HFF-Myc (cell line): ENCODE measurements around the gene SLC35F4.

Source experiments
- DNase-seq: peaks from one replicate; pipeline ENCODE4 v3.0.0-alpha.2; 2011; ENCODE audit warnings: low read depth; ENCODE audit errors: extremely low read depth
- H3K4me3 ChIP-seq: replicated peaks from 2 replicates; pipeline ENCODE4 v1.5.1; 2011; ENCODE audit warnings: low read depth, mild to moderate bottlenecking, control low read depth, low read length
- TF ChIP-seq, protein P1 (sequence below): IDR thresholded peaks from 2 replicates; pipeline ENCODE4 v1.5.1; 2012; ENCODE audit warnings: mild to moderate bottlenecking, low read depth, low read length, control low read depth; ENCODE audit errors: missing control alignments

Gene SLC35F4

DNA sequence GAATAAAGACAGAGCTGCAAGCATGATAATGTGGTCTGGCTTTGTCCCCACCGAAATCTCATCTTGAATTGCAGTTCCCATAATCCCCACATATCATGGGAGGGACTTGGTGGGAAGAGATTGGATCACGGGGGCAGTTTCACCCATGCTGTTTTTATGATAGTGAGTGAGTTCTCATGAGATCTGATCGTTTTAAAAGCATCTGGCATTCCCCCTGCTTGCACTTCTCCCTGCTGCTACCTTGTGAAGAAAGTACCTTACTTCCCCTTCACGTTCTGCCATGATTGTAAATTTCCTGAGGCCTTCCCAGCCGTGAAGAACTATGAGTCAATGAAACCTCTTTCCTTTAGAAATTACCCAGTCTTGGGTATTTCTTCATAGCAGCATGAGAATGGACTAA lies 158.7 kb downstream of the SLC35F4 start:
- H3K4me3 ChIP-seq = no peak overlapping the region
- DNase-seq = no peak
- TF ChIP-seq, protein P1, sequence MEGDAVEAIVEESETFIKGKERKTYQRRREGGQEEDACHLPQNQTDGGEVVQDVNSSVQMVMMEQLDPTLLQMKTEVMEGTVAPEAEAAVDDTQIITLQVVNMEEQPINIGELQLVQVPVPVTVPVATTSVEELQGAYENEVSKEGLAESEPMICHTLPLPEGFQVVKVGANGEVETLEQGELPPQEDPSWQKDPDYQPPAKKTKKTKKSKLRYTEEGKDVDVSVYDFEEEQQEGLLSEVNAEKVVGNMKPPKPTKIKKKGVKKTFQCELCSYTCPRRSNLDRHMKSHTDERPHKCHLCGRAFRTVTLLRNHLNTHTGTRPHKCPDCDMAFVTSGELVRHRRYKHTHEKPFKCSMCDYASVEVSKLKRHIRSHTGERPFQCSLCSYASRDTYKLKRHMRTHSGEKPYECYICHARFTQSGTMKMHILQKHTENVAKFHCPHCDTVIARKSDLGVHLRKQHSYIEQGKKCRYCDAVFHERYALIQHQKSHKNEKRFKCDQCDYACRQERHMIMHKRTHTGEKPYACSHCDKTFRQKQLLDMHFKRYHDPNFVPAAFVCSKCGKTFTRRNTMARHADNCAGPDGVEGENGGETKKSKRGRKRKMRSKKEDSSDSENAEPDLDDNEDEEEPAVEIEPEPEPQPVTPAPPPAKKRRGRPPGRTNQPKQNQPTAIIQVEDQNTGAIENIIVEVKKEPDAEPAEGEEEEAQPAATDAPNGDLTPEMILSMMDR = no peak

DNA sequence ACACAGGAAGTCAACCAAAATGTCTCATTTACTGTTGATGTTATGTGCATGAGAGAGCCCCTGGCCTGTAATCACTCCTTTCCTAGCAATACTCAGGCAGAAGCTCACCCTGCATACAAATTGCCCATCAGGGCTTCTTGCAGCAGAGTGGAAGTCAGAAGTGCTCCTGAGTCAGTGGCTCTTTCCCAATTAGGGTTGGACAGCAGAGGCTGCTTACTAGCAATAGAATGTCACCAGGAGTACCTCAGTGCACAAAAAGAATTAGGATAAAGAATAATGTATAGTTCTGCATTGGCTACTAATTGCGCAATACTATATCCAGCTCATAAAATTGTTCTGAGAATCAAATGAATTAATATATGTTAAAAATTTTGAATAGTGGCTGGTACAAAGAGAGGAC lies 161.1 kb downstream of the SLC35F4 start:
- no peak overlapping the region for H3K4me3 ChIP-seq
- TF ChIP-seq, protein P1 = no peak
- no peak for DNase-seq

DNA sequence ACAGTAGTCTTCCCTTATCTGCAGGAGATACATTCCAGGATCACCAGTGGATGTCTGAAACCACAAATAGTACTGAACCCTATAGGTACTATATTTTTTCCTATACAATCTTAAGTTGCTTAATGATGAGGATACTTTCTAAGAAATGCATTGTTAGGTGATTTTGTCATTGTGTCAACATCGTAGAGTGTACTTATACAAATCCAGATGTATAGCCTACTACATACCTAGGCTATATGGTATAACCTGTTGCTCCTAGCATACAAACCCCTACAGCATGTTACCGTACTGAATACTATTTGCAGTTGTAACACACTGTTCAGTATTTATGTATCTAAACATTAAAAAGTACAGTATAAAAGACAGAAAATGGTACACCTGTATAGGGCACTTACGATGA lies 165.9 kb downstream of the SLC35F4 start:
- no peak overlapping the region for H3K4me3 ChIP-seq
- TF ChIP-seq, protein P1 = no peak
- no peak for DNase-seq

DNA sequence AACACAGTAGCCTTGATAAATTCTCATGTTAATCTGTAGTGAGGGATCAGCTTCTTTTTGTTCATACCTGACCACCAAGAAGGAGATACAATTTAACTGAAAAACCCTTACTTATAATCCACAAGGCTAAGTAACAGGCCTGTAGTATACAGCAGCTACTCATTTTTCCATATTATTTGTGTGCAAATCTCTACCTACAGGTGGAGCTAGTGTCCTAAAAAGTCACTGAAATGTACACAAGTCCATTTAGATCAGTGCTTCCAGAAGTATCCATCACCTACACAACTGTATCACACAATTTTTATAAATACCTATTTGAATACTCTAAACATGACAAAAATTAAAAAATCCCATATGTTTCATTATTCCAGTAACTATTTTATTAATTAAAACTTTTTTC lies 173.2 kb downstream of the SLC35F4 start:
- no peak overlapping the region for H3K4me3 ChIP-seq
- TF ChIP-seq, protein P1 = peak; percentile 37
- DNase-seq = peak; percentile 22

DNA sequence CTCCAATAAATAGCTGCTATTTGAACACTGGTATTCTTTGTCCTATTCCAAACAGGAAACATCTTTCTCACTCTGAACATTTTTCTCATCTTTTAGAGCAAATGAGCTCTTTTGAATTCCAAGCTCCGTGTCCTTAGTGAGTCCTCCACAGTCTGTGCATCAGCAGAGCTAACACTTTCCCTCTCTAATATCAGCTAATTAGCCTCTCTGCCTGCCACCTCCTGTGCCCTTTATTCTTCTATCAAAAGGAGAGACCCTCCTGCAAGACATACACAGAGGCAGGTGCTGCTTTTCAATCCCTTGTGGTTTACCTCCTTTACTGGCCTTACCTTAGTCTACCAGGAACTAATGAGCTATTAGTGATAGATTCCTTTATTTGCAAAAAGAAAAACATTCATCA lies 178.5 kb downstream of the SLC35F4 start:
- DNase-seq = no peak
- no peak overlapping the region for H3K4me3 ChIP-seq
- TF ChIP-seq, protein P1 = no peak

DNA sequence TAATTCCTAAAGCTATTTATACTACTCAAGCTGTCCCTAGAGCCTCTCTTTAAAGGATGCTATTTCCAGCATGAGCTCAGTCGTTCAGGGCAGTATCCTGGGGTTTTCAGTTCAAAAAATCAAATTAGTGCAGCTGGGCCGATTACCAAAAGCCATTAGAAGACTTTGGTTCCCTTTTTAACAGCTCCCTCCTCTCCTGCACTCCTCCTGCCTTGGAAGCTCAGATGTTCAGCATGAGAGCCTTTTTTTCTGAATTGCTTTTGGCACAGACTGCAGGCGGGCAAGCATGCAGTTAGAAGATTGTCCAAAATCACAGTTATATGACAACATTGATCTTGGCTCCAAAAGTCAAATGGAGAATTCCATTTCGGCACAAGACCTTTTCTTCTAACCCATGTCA lies 179.6 kb downstream of the SLC35F4 start:
- no peak for DNase-seq

DNA sequence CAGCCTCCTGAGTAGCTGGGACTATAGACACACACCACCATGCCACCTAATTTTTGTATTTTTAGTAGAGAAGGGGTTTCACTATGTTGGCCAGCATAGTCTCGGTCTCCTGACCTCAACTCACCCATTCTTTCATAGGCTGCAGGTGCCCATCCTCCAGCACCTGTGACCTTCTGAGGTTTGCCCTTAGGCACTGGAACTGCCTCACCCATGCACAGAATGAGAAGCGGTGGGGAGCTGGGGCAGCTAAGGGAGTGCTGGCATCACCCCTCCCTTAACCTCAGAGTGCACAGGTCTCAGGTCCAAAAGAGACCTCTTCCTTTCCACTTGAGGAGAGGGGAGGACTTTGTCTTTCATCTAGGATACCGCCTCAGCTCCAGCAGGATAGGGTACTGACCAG lies 194.9 kb downstream of the SLC35F4 start:
- TF ChIP-seq, protein P1 = no peak
- DNase-seq = no peak
- no peak overlapping the region for H3K4me3 ChIP-seq

More for the DNA sequence above, 179.6 kb downstream of the SLC35F4 start:
- TF ChIP-seq, protein P1 = no peak
- no peak overlapping the region for H3K4me3 ChIP-seq
